A673 (cell line): ENCODE results near the gene PHF21B.

Experiments used
- EZH2 ChIP-seq: fragments of 200-600 bp; sonication (generic); IDR thresholded peaks from 2 replicates; pipeline ENCODE4 v1.6.1; 2017; ENCODE audit warnings: borderline replicate concordance, low read depth, mild to moderate bottlenecking, mixed read lengths, antibody characterized with exemption, low read length; ENCODE audit not compliant: poor library complexity, severe bottlenecking
- TF ChIP-seq, protein P1 (sequence below): fragments of 300-800, 200-600 bp; sonication (generic); conservative IDR thresholded peaks from 2 replicates; pipeline ENCODE4 v1.5.1; 2017; ENCODE audit warnings: low read depth, mild to moderate bottlenecking, antibody characterized with exemption, low read length, moderate library complexity, mixed read lengths

GRCh38 chr22:44981857-44982256 lies 27.9 kb downstream of the PHF21B start:
- TF ChIP-seq, protein P1, sequence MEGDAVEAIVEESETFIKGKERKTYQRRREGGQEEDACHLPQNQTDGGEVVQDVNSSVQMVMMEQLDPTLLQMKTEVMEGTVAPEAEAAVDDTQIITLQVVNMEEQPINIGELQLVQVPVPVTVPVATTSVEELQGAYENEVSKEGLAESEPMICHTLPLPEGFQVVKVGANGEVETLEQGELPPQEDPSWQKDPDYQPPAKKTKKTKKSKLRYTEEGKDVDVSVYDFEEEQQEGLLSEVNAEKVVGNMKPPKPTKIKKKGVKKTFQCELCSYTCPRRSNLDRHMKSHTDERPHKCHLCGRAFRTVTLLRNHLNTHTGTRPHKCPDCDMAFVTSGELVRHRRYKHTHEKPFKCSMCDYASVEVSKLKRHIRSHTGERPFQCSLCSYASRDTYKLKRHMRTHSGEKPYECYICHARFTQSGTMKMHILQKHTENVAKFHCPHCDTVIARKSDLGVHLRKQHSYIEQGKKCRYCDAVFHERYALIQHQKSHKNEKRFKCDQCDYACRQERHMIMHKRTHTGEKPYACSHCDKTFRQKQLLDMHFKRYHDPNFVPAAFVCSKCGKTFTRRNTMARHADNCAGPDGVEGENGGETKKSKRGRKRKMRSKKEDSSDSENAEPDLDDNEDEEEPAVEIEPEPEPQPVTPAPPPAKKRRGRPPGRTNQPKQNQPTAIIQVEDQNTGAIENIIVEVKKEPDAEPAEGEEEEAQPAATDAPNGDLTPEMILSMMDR, result no peak
- TF ChIP-seq EZH2, result no peak
